KMS-11 (cell line): ENCODE data around the gene IFNGR2.

Experiments used
- H2AFZ ChIP-seq: fragments of 200-600 bp; sonication (generic); 2 replicates; pipeline ENCODE4 v1.6.1; 2016; ENCODE audit warnings: antibody characterized with exemption, mixed run types, low read depth
- H3K27ac ChIP-seq: fragments of 200-600 bp; sonication (generic); 2 replicates; pipeline ENCODE4 v1.6.1; 2016; ENCODE audit warnings: mild to moderate bottlenecking, mixed run types
- H3K27me3 ChIP-seq: fragments of 200-600 bp; sonication (generic); 2 replicates; pipeline ENCODE4 v1.6.1; 2017; ENCODE audit warnings: mild to moderate bottlenecking, low read depth, mixed run types, moderate library complexity; ENCODE audit not compliant: insufficient read depth
- H3K36me3 ChIP-seq: fragments of 200-600 bp; sonication (generic); 2 replicates; pipeline ENCODE4 v1.6.1; 2017; ENCODE audit warnings: mild to moderate bottlenecking, mixed run types; ENCODE audit not compliant: insufficient read depth
- H3K4me1 ChIP-seq: fragments of 200-600 bp; sonication (generic); 2 replicates; pipeline ENCODE4 v1.6.1; 2016; ENCODE audit warnings: mild to moderate bottlenecking, low read depth, mixed run types; ENCODE audit not compliant: poor library complexity, severe bottlenecking
- H3K4me2 ChIP-seq: fragments of 200-600 bp; sonication (generic); 2 replicates; pipeline ENCODE4 v1.7.0; 2016; ENCODE audit warnings: mild to moderate bottlenecking, mixed run types
- H3K4me3 ChIP-seq: fragments of 200-600 bp; sonication (generic); IDR thresholded peaks from 2 replicates; pipeline ENCODE4 v1.6.1; 2017; ENCODE audit warnings: low read depth, low read length, mixed read lengths; ENCODE audit not compliant: insufficient read depth
- H3K79me2 ChIP-seq: fragments of 200-600 bp; sonication (generic); 2 replicates; pipeline ENCODE4 v1.6.1; 2016; ENCODE audit warnings: low read depth, mixed run types; ENCODE audit not compliant: insufficient read depth
- H3K9ac ChIP-seq: fragments of 200-600 bp; sonication (generic); 2 replicates; pipeline ENCODE4 v1.6.1; 2016; ENCODE audit warnings: mild to moderate bottlenecking, mixed run types
- H4K20me1 ChIP-seq: fragments of 200-600 bp; sonication (generic); 2 replicates; pipeline ENCODE4 v1.6.1; 2016; ENCODE audit warnings: mild to moderate bottlenecking, mixed run types; ENCODE audit not compliant: insufficient read depth
- TF ChIP-seq, protein P1 (sequence below): fragments of 200-600 bp; sonication (generic); conservative IDR thresholded peaks from 2 replicates; pipeline ENCODE4 v1.6.1; 2017; ENCODE audit warnings: low read depth, mild to moderate bottlenecking, antibody characterized with exemption, low read length, moderate library complexity, mixed read lengths

The IFNGR2 gene

DNA sequence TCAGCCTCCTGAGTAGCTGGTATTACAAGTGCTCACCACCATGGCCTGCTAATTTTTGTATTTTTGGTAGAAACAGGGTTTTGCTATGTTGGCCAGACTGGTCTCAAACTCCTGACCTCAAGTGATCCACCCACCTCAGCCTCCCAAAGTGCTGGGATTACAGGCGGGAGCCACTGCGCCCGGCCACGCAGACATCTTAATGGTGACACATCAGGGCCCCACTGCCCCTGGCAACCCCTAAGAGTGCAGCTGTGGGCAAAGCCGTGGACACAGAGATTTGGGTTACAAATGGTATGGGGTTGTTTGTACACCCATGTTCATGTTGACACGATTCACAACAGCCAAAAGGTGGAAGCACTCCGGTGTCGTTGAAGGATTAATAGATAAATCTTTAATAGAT lies 29.8 kb downstream of the IFNGR2 start:
- Histone ChIP-seq H4K20me1 (no peaks in the 10 kb centered on the region), H3K4me2 (no peak overlapping the region), H3K4me3 (no peak overlapping the region), H3K4me1 (peaks cover 22% of the 10 kb centered on the region), H3K27me3 (no peaks in the 10 kb centered on the region), H3K27ac (no peak overlapping the region), H3K36me3 (no peaks in the 10 kb centered on the region), H3K9ac (no peak overlapping the region), H3K79me2 (no peaks in the 10 kb centered on the region), H2AFZ (no peak overlapping the region)
- TF ChIP-seq, protein P1, sequence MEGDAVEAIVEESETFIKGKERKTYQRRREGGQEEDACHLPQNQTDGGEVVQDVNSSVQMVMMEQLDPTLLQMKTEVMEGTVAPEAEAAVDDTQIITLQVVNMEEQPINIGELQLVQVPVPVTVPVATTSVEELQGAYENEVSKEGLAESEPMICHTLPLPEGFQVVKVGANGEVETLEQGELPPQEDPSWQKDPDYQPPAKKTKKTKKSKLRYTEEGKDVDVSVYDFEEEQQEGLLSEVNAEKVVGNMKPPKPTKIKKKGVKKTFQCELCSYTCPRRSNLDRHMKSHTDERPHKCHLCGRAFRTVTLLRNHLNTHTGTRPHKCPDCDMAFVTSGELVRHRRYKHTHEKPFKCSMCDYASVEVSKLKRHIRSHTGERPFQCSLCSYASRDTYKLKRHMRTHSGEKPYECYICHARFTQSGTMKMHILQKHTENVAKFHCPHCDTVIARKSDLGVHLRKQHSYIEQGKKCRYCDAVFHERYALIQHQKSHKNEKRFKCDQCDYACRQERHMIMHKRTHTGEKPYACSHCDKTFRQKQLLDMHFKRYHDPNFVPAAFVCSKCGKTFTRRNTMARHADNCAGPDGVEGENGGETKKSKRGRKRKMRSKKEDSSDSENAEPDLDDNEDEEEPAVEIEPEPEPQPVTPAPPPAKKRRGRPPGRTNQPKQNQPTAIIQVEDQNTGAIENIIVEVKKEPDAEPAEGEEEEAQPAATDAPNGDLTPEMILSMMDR, result no peak

DNA sequence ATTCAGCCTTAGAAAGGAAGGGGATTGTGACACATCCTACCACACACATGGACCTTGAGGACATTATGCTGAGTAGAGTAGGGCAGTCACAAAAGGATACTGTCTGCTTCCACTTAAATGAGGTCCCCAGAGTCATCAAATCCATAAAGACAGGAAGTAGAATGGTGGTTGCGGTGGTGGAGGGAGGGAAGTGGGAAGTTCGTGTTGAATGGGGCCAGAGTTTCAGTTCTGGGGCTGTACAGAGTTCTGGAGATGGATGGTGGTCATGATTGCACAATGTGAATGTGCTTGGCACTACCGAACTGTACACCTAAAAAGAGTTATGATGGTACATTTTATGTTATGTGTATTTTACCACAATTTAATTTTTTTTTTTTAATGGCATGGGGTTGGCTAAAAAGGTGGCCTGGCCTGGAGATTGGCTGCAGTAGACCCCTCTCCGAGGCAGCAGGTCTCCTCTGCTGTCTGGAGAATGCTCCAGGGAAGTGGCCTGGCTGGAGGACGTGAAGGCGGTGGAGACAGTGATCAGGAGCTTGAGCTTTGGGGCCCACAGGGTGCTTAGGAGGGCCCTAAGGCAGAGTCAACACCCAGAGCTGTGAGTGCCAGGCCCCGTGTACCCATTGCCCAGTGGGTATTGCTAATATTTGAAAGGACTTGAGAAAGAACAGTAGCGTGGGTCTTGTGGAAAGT lies 30.4 kb downstream of the IFNGR2 start:
- Histone ChIP-seq H3K79me2 (no peaks in the 10 kb centered on the region), H3K9ac (no peak overlapping the region), H2AFZ (no peak overlapping the region), H3K4me1 (peaks cover 22% of the 10 kb centered on the region), H3K27me3 (no peaks in the 10 kb centered on the region), H3K4me3 (no peak overlapping the region), H3K36me3 (no peaks in the 10 kb centered on the region), H3K4me2 (no peak overlapping the region), H3K27ac (no peak overlapping the region), H4K20me1 (no peaks in the 10 kb centered on the region)
- TF ChIP-seq, protein P1, result no peak

DNA sequence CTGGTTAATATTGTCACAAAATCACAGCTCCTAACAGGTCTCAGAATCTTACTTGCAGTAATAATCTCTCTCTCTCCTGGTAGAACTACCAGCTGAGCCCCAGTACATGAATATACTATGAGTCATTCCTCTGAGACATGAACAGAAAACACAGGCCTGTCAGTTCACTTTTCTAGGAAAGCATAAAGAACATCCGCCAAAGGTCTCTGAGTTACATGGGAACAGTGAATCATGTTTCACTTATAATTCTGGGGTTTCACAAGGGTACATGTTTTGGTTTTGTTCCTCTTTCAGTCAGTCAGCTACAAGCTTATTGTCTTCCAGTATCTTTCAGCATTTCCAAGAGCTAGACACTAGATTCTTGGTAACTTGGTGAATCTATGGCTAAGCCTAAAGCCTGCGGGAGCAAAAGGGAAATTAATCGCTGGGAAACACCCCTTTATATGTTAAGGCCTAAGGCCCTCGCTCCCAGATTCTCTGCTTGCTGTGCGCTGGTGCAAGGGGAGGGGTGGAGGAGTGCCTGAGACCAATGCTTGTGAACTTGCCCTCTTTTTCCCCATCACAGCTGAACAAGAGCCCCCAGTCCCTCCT lies 31.7 kb downstream of the IFNGR2 start:
- Histone ChIP-seq H2AFZ (no peak overlapping the region), H3K4me2 (peak overlapping the region; percentile 31), H4K20me1 (no peaks in the 10 kb centered on the region), H3K9ac (no peak overlapping the region), H3K79me2 (no peaks in the 10 kb centered on the region), H3K4me3 (no peak overlapping the region), H3K36me3 (no peaks in the 10 kb centered on the region), H3K27ac (peak overlapping the region; percentile 15; the same call in 1 of the 2 replicates), H3K27me3 (no peaks in the 10 kb centered on the region), H3K4me1 (peaks cover 22% of the 10 kb centered on the region)
- TF ChIP-seq, protein P1, result no peak

DNA sequence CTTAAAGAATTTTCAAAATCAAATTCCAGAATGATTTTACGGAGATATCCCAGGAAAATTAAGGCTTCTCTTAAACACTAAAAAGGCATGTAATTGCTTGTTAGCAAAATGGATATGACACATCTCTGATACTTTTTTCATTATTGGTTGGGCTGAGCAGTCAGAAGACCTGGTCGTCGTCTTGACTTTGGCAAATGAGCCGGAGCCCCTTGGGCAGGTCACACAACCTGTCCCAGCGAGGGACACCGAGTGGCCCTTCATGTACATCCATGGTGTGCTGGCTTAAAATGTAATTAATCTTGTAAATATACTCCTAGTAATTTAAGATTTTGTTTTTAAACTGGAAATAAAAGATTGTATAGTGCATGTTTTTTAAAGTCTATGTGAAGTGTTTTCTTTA lies 33.9 kb downstream of the IFNGR2 start:
- H3K27ac ChIP-seq, result no peak overlapping the region
- H3K4me1 ChIP-seq, result peaks cover 22% of the 10 kb centered on the region
- H2AFZ ChIP-seq, result no peak overlapping the region
- no peaks in the 10 kb centered on the region for H3K79me2 ChIP-seq
- no peaks in the 10 kb centered on the region for H3K27me3 ChIP-seq
- H3K36me3 ChIP-seq, result no peaks in the 10 kb centered on the region
- no peak overlapping the region for H3K4me3 ChIP-seq
- H3K4me2 ChIP-seq, result no peak overlapping the region
- no peaks in the 10 kb centered on the region for H4K20me1 ChIP-seq
- TF ChIP-seq, protein P1, result no peak
- H3K9ac ChIP-seq, result no peak overlapping the region
